ENCODE measurements around the gene MPPED2. TPM values are rescaled to one million over a fixed set of nuclear protein-coding genes. Genes with fewer than 3 reads are reported as not detected.

The MPPED2 gene
- total and polyA plus RNA-seq, 2 donors (not counting 3 experiments of a cell fraction or from before 2014, with no cell fraction given) = not detected

DNA sequence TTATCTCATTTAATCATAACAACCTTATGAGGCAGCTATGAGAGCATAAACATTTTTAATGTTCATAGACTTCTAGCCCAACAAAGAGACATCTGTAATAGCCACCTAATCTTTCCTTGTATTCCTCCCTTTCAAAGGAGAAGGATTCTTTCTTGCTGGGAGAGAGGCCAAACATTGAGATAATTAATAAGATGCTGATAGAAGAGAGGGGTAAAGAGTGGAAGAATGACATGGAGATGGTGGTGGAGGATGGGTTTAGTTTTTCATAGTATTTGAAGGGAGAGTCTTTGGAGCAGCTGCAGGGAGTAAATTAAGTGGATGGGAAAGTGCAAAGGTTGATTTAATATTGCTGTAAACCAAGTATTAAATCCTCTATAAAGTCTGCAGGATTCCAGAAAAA is 205.3 kb downstream of the MPPED2 start:
- FAIRE-seq = no peak
- dilution Hi-C loops (cut with MboI; ENCODE audit: extremely low pct_ligation_motif_present, low sequenced_read_pairs) (no loop called here), intact Hi-C loops (cut with micrococcal nuclease) (no loop called here)

GRCh38 chr11:30377347-30377746 is 208.8 kb downstream of the MPPED2 start:
- CTCF ChIA-PET = no interaction called here

More for the DNA sequence above, 205.3 kb downstream of the MPPED2 start:
- Histone ChIP-seq H4K20me1 (replicated peaks; ENCODE audit: control insufficient read depth, extremely low read depth, insufficient read depth, low read length) (no peaks in the 10 kb centered on the region), H3K36me3 (ENCODE audit: control insufficient read depth in 2 of 2, extremely low read depth in 1 of 2, insufficient read depth in 2 of 2, low read length in 2 of 2) (no peaks in the 10 kb centered on the region), H3K4me1 (ENCODE audit: control insufficient read depth, extremely low read depth, insufficient read depth, low read length) (no peaks in the 10 kb centered on the region), H3K79me2 (ENCODE audit: control insufficient read depth, insufficient read depth, low read length) (no peaks in the 10 kb centered on the region), H3K27ac (ENCODE audit: insufficient read depth, low read depth, low read length) (no peak overlapping the region), H3K27me3 (ENCODE audit: control insufficient read depth in 2 of 2, insufficient read depth in 2 of 2, low read length in 2 of 2) (no peaks in the 10 kb centered on the region), H3K9me3 (replicated peaks; ENCODE audit: control insufficient read depth, insufficient read depth, low read length) (no peaks in the 10 kb centered on the region), H2AFZ (ENCODE audit: low read depth, low read length) (no peak overlapping the region), H3K4me3 (replicated peaks in 1 of 3; ENCODE audit: insufficient read depth in 1 of 3, low read depth in 1 of 3, low read length in 3 of 3) (no peak overlapping the region), H3K4me2 (ENCODE audit: insufficient read depth, low read length) (no peak overlapping the region), H3K9me1 (replicated peaks; ENCODE audit: control insufficient read depth, extremely low read depth, insufficient read depth, low read length) (no peaks in the 10 kb centered on the region), H3K9ac (replicated peaks; ENCODE audit: extremely low read depth, insufficient read depth, low read length) (no peak overlapping the region)
- CTCF ChIA-PET = interaction anchor here (0.6 kb wide), 1 partner anchor 77 kb away, joined by 3 read pairs; no protein-coding TSS in a partner anchor
- POLR2A ChIA-PET = no interaction called here
- no peak for DNase-seq (ENCODE audit: low read depth, low spot score)
- TF ChIP-seq FOS (IDR thresholded peaks at IDR 0.05; ENCODE audit: borderline replicate concordance, insufficient read depth, low read length) (no peak), POLR2AphosphoS5 (IDR thresholded peaks at IDR 0.05; ENCODE audit: insufficient read depth, low read depth, low read length) (no peak), GATA2 (IDR thresholded peaks at IDR 0.05; ENCODE audit: insufficient read depth, insufficient read length, low read depth, low read length) (no peak), MAX (IDR thresholded peaks at IDR 0.05; ENCODE audit: insufficient read depth, insufficient read length) (no peak)
- TF ChIP-seq, protein P1, sequence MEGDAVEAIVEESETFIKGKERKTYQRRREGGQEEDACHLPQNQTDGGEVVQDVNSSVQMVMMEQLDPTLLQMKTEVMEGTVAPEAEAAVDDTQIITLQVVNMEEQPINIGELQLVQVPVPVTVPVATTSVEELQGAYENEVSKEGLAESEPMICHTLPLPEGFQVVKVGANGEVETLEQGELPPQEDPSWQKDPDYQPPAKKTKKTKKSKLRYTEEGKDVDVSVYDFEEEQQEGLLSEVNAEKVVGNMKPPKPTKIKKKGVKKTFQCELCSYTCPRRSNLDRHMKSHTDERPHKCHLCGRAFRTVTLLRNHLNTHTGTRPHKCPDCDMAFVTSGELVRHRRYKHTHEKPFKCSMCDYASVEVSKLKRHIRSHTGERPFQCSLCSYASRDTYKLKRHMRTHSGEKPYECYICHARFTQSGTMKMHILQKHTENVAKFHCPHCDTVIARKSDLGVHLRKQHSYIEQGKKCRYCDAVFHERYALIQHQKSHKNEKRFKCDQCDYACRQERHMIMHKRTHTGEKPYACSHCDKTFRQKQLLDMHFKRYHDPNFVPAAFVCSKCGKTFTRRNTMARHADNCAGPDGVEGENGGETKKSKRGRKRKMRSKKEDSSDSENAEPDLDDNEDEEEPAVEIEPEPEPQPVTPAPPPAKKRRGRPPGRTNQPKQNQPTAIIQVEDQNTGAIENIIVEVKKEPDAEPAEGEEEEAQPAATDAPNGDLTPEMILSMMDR (IDR thresholded peaks at IDR 0.05; ENCODE audit: extremely low read depth in 1 of 2, insufficient read depth in 1 of 2, low read depth in 1 of 2, low read length in 2 of 2) = no peak
- no TSS peak for BruUV-seq (replicated peaks)

More at GRCh38 chr11:30377347-30377746, 208.8 kb downstream of the MPPED2 start:
- intact Hi-C loops (cut with micrococcal nuclease) = no loop called here
- no peaks in the 10 kb centered on the region for H4K20me1 ChIP-seq (replicated peaks; ENCODE audit: control insufficient read depth, extremely low read depth, insufficient read depth, low read length)
- no peak overlapping the region for H3K4me2 ChIP-seq (ENCODE audit: insufficient read depth, low read length)
- no peak overlapping the region for H3K9ac ChIP-seq (replicated peaks; ENCODE audit: extremely low read depth, insufficient read depth, low read length)
- H3K36me3 ChIP-seq (ENCODE audit: control insufficient read depth in 2 of 2, extremely low read depth in 1 of 2, insufficient read depth in 2 of 2, low read length in 2 of 2) = no peaks in the 10 kb centered on the region
- TF ChIP-seq JUN (IDR thresholded peaks at IDR 0.05; ENCODE audit: borderline replicate concordance, insufficient read depth, insufficient read length, low read depth) (no peak), GATA2 (IDR thresholded peaks at IDR 0.05; ENCODE audit: insufficient read depth, insufficient read length, low read depth, low read length) (no peak), POLR2A (IDR thresholded peaks at IDR 0.05; ENCODE audit: low read depth, low read length) (no peak), MAX (IDR thresholded peaks at IDR 0.05; ENCODE audit: insufficient read depth, insufficient read length) (no peak), POLR2AphosphoS5 (IDR thresholded peaks at IDR 0.05; ENCODE audit: insufficient read depth, low read depth, low read length) (no peak), EZH2 (IDR thresholded peaks at IDR 0.05; ENCODE audit: borderline replicate concordance, low read depth, low read length, severe bottlenecking) (no peak), FOS (IDR thresholded peaks at IDR 0.05; ENCODE audit: borderline replicate concordance, insufficient read depth, low read length) (no peak), MYC (IDR thresholded peaks at IDR 0.05; ENCODE audit: low read depth, low read length) (no peak)
- TF ChIP-seq, protein P1 (IDR thresholded peaks at IDR 0.05; ENCODE audit: extremely low read depth in 1 of 2, insufficient read depth in 1 of 2, low read depth in 1 of 2, low read length in 2 of 2) = no peak
- dilution Hi-C loops (cut with MboI; ENCODE audit: extremely low pct_ligation_motif_present, low sequenced_read_pairs) = no loop called here
- H3K9me3 ChIP-seq (replicated peaks; ENCODE audit: control insufficient read depth, insufficient read depth, low read length) = no peaks in the 10 kb centered on the region
- DNase-seq (ENCODE audit: low read depth, low spot score) = no peak
- no peaks in the 10 kb centered on the region for H3K9me1 ChIP-seq (replicated peaks; ENCODE audit: control insufficient read depth, extremely low read depth, insufficient read depth, low read length)
- H3K27ac ChIP-seq (ENCODE audit: insufficient read depth, low read depth, low read length) = no peak overlapping the region
- H3K4me1 ChIP-seq (ENCODE audit: control insufficient read depth, extremely low read depth, insufficient read depth, low read length) = no peaks in the 10 kb centered on the region
- BruUV-seq (replicated peaks) = no TSS peak
- no peaks in the 10 kb centered on the region for H3K27me3 ChIP-seq (ENCODE audit: control insufficient read depth in 2 of 2, insufficient read depth in 2 of 2, low read length in 2 of 2)
- POLR2A ChIA-PET = no interaction called here
- no peak overlapping the region for H3K4me3 ChIP-seq (replicated peaks in 1 of 3; ENCODE audit: insufficient read depth in 1 of 3, low read depth in 1 of 3, low read length in 3 of 3)
- H2AFZ ChIP-seq (ENCODE audit: low read depth, low read length) = no peak overlapping the region
- no peaks in the 10 kb centered on the region for H3K79me2 ChIP-seq (ENCODE audit: control insufficient read depth, insufficient read depth, low read length)
- FAIRE-seq = no peak
